ENCODE results near the gene NRXN3.

NRXN3 gene

GRCh38 chr14:78849952-78850351 is 679.8 kb downstream of the NRXN3 start:
- no peaks in the 10 kb centered on the region for H3K36me3 Mint-ChIP-seq
- H3K4me1 Mint-ChIP-seq: no peaks in the 10 kb centered on the region
- H3K27ac Mint-ChIP-seq: no peak overlapping the region
- no peaks in the 10 kb centered on the region for H3K9me3 Mint-ChIP-seq
- H3K4me3 Mint-ChIP-seq: no peak overlapping the region
- peaks cover 3% of the 10 kb centered on the region for H3K27me3 Mint-ChIP-seq

GRCh38 chr14:78851189-78851588 is 681.0 kb downstream of the NRXN3 start:
- Mint-ChIP-seq H3K27me3 (peaks cover 1% of the 10 kb centered on the region), H3K9me3 (no peaks in the 10 kb centered on the region), H3K4me3 (no peak overlapping the region), H3K36me3 (no peaks in the 10 kb centered on the region), H3K4me1 (no peaks in the 10 kb centered on the region), H3K27ac (no peak overlapping the region)

- Mint-ChIP-seq H3K4me3 (no peak overlapping the region), H3K4me1 (no peaks in the 10 kb centered on the region), H3K27ac (no peak overlapping the region), H3K9me3 (no peaks in the 10 kb centered on the region), H3K36me3 (no peaks in the 10 kb centered on the region), H3K27me3 (no peaks in the 10 kb centered on the region)
Measured at GRCh38 chr14:78852040-78852439, 681.9 kb downstream of the NRXN3 start.

- Mint-ChIP-seq H3K4me3 (no peak overlapping the region), H3K36me3 (no peaks in the 10 kb centered on the region), H3K27ac (no peak overlapping the region), H3K4me1 (no peaks in the 10 kb centered on the region), H3K27me3 (no peaks in the 10 kb centered on the region), H3K9me3 (peaks cover 6% of the 10 kb centered on the region)
Measured at GRCh38 chr14:78857974-78858373, 687.8 kb downstream of the NRXN3 start.

GRCh38 chr14:78863143-78863542 is 693.0 kb downstream of the NRXN3 start:
- peaks cover 6% of the 10 kb centered on the region for H3K9me3 Mint-ChIP-seq
- no peaks in the 10 kb centered on the region for H3K4me1 Mint-ChIP-seq
- no peak overlapping the region for H3K4me3 Mint-ChIP-seq
- no peaks in the 10 kb centered on the region for H3K36me3 Mint-ChIP-seq
- H3K27me3 Mint-ChIP-seq: no peaks in the 10 kb centered on the region
- no peak overlapping the region for H3K27ac Mint-ChIP-seq

GRCh38 chr14:78872837-78873236 is 702.7 kb downstream of the NRXN3 start:
- Mint-ChIP-seq H3K4me3 (no peak overlapping the region), H3K36me3 (no peaks in the 10 kb centered on the region), H3K27ac (no peak overlapping the region), H3K9me3 (peaks cover 5% of the 10 kb centered on the region), H3K4me1 (no peaks in the 10 kb centered on the region), H3K27me3 (peaks cover 2% of the 10 kb centered on the region)

- H3K27ac Mint-ChIP-seq: no peak overlapping the region
- H3K27me3 Mint-ChIP-seq: peaks cover 2% of the 10 kb centered on the region
- H3K36me3 Mint-ChIP-seq: no peaks in the 10 kb centered on the region
- H3K4me3 Mint-ChIP-seq: no peak overlapping the region
- H3K9me3 Mint-ChIP-seq: peaks cover 5% of the 10 kb centered on the region
- no peaks in the 10 kb centered on the region for H3K4me1 Mint-ChIP-seq
Measured at GRCh38 chr14:78873581-78873980, 703.4 kb downstream of the NRXN3 start.

GRCh38 chr14:78875049-78875448 is 704.9 kb downstream of the NRXN3 start:
- Mint-ChIP-seq H3K4me3 (no peak overlapping the region), H3K4me1 (no peaks in the 10 kb centered on the region), H3K9me3 (peaks cover 5% of the 10 kb centered on the region), H3K36me3 (no peaks in the 10 kb centered on the region), H3K27me3 (peaks cover 2% of the 10 kb centered on the region), H3K27ac (no peak overlapping the region)

GRCh38 chr14:78885884-78886283 is 715.7 kb downstream of the NRXN3 start:
- Mint-ChIP-seq H3K27me3 (peaks cover 2% of the 10 kb centered on the region), H3K4me3 (no peak overlapping the region), H3K9me3 (no peaks in the 10 kb centered on the region), H3K27ac (no peak overlapping the region), H3K36me3 (no peaks in the 10 kb centered on the region), H3K4me1 (no peaks in the 10 kb centered on the region)

GRCh38 chr14:78897443-78897842 is 727.3 kb downstream of the NRXN3 start:
- no peaks in the 10 kb centered on the region for H3K4me1 Mint-ChIP-seq
- no peaks in the 10 kb centered on the region for H3K9me3 Mint-ChIP-seq
- no peak overlapping the region for H3K4me3 Mint-ChIP-seq
- H3K27ac Mint-ChIP-seq: no peak overlapping the region
- H3K27me3 Mint-ChIP-seq: peaks cover 3% of the 10 kb centered on the region
- H3K36me3 Mint-ChIP-seq: no peaks in the 10 kb centered on the region

- H3K9me3 Mint-ChIP-seq: no peaks in the 10 kb centered on the region
- H3K27me3 Mint-ChIP-seq: peaks cover 4% of the 10 kb centered on the region
- no peaks in the 10 kb centered on the region for H3K36me3 Mint-ChIP-seq
Measured at GRCh38 chr14:78902010-78902623, 731.9 kb downstream of the NRXN3 start.

GRCh38 chr14:78904094-78904493 is 733.9 kb downstream of the NRXN3 start:
- Mint-ChIP-seq H3K9me3 (no peaks in the 10 kb centered on the region), H3K4me1 (no peaks in the 10 kb centered on the region), H3K4me3 (no peak overlapping the region), H3K27ac (no peak overlapping the region), H3K36me3 (no peaks in the 10 kb centered on the region), H3K27me3 (peaks cover 4% of the 10 kb centered on the region)

More at GRCh38 chr14:78902010-78902623, 731.9 kb downstream of the NRXN3 start:
- Mint-ChIP-seq H3K4me3 (no peak overlapping the region), H3K27ac (no peak overlapping the region), H3K4me1 (no peaks in the 10 kb centered on the region)

GRCh38 chr14:78917462-78917861 is 747.3 kb downstream of the NRXN3 start:
- no peak overlapping the region for H3K4me3 Mint-ChIP-seq
- H3K4me1 Mint-ChIP-seq: no peaks in the 10 kb centered on the region
- H3K36me3 Mint-ChIP-seq: no peaks in the 10 kb centered on the region
- no peak overlapping the region for H3K27ac Mint-ChIP-seq
- no peaks in the 10 kb centered on the region for H3K9me3 Mint-ChIP-seq
- H3K27me3 Mint-ChIP-seq: peaks cover 4% of the 10 kb centered on the region

GRCh38 chr14:78921856-78922255 is 751.7 kb downstream of the NRXN3 start:
- no peaks in the 10 kb centered on the region for H3K4me1 Mint-ChIP-seq
- no peak overlapping the region for H3K4me3 Mint-ChIP-seq
- H3K27ac Mint-ChIP-seq: no peak overlapping the region
- H3K36me3 Mint-ChIP-seq: no peaks in the 10 kb centered on the region
- H3K27me3 Mint-ChIP-seq: no peaks in the 10 kb centered on the region
- no peaks in the 10 kb centered on the region for H3K9me3 Mint-ChIP-seq

- Mint-ChIP-seq H3K9me3 (no peaks in the 10 kb centered on the region), H3K4me1 (no peaks in the 10 kb centered on the region), H3K27me3 (peaks cover 2% of the 10 kb centered on the region), H3K36me3 (no peaks in the 10 kb centered on the region), H3K4me3 (no peak overlapping the region), H3K27ac (no peak overlapping the region)
Measured at GRCh38 chr14:78927261-78927660, 757.1 kb downstream of the NRXN3 start.

GRCh38 chr14:78933166-78933565 is 763.0 kb downstream of the NRXN3 start:
- Mint-ChIP-seq H3K4me1 (no peaks in the 10 kb centered on the region), H3K9me3 (no peaks in the 10 kb centered on the region), H3K27me3 (peaks cover 4% of the 10 kb centered on the region), H3K36me3 (no peaks in the 10 kb centered on the region), H3K27ac (no peak overlapping the region), H3K4me3 (no peak overlapping the region)

GRCh38 chr14:78933948-78934524 is 763.9 kb downstream of the NRXN3 start:
- Mint-ChIP-seq H3K4me1 (no peaks in the 10 kb centered on the region), H3K27me3 (peaks cover 4% of the 10 kb centered on the region), H3K9me3 (no peaks in the 10 kb centered on the region), H3K36me3 (no peaks in the 10 kb centered on the region), H3K27ac (no peak overlapping the region), H3K4me3 (no peak overlapping the region)

Measured in activated naive CD4-positive, alpha-beta T cell treated with anti-CD3 and anti-CD28 coated beads, Interleukin-2, amount 50 U/mL, for 24 hours (primary cell).